DOHH2 (cell line): ENCODE results near the gene TMEM9.

Experiments used
- CTCF ChIP-seq: fragments of 200-600 bp; sonication (generic); IDR thresholded peaks from one replicate; pipeline ENCODE4 v1.5.1; 2014; ENCODE audit warnings: antibody characterized with exemption, mild to moderate bottlenecking, low read depth, low read length; ENCODE audit not compliant: poor library complexity, severe bottlenecking
- EZH2phosphoT487 ChIP-seq: fragments of 200-600 bp; sonication (generic); IDR thresholded peaks from 2 replicates; pipeline ENCODE4 v1.6.1; 2017; ENCODE audit warnings: borderline replicate concordance, mild to moderate bottlenecking, antibody characterized with exemption, low read length, moderate library complexity, mixed read lengths

GRCh38 chr1:201136355-201137023, 17.8 kb downstream of the TMEM9 start:
- no peak for TF ChIP-seq CTCF
- no peak for TF ChIP-seq EZH2phosphoT487
